Putamen (tissue), 1 donor: ENCODE measurements around the gene ANKMY1.
"Not testable (repeated sequence)": the region's sequence is repeated elsewhere in the genome, so short reads cannot be mapped to it uniquely, and the experiment has no call there.

Experiments
- DNase-seq: peaks from one replicate; pipeline ENCODE4 v3.0.0-alpha.2; 2016; ENCODE audit warnings: low spot score

ANKMY1 gene

DNA sequence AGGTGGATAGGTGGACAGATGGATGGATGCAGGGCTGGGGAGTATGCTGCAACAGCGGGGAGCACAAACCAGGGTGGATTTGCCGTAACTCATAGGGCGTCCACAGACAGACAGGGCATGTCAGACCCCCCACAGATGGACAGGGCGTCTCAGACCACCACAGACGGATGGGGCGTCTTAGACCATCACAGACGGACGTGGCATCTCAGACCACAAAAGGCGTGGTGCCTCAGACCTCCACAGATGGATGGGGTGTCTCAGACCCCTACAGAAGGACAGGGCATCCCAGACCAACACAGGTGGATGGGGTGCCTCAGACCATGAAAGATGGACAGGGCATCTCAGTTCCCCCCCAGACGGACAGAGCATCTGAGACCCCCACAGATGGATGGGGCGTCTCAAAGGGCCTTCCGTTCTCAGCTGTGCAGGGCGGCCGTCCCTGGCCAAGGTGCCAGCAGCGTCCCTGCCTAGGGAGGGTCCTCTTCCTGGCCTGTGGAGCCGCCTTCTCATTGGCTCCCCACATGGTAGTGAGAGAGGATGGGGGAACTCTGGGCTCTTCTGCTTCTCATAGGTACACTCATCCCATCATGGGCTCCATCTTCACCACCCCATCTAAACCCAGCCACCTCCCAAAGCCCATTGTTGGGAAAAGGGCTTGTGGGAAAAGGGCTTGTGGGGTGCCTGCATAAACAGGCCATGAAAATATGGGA is 2.1 kb downstream of the ANKMY1 start:
- no peak for DNase-seq

- DNase-seq = no peak
Measured at GRCh38 chr2:240554767-240555493, 2.9 kb downstream of the ANKMY1 start.

- no peak for DNase-seq
Measured at GRCh38 chr2:240553956-240554480, 3.8 kb downstream of the ANKMY1 start.

- no peak for DNase-seq
Measured at GRCh38 chr2:240551811-240552210, 6.0 kb downstream of the ANKMY1 start.

GRCh38 chr2:240551288-240551687 is 6.5 kb downstream of the ANKMY1 start:
- DNase-seq = no peak

GRCh38 chr2:240539906-240540305 is 17.9 kb downstream of the ANKMY1 start:
- no peak for DNase-seq

- not testable (repeated sequence) for DNase-seq
Measured at GRCh38 chr2:240539101-240539500, 18.7 kb downstream of the ANKMY1 start.

- DNase-seq = no peak
Measured at GRCh38 chr2:240538031-240538780, 19.6 kb downstream of the ANKMY1 start.

- DNase-seq = no peak
Measured at GRCh38 chr2:240532031-240532775, 25.6 kb downstream of the ANKMY1 start.

DNA sequence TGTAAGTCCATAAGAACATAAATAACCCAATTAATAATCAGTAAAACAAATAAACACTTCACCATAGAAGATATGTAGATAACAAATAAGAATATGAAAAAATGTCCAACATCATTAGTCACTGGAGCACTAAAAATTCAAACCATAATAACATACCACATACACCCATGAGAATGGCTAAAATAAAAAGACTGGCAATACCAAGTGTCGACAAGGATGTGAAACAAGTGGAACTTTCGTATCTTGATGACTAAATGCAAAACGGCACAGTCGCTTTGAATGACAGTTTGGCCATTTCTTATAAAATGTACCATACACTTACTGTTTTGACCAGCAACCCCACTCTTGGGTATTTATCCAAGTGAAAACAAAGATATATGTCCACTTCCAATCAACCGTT is 26.8 kb downstream of the ANKMY1 start:
- no peak for DNase-seq

DNA sequence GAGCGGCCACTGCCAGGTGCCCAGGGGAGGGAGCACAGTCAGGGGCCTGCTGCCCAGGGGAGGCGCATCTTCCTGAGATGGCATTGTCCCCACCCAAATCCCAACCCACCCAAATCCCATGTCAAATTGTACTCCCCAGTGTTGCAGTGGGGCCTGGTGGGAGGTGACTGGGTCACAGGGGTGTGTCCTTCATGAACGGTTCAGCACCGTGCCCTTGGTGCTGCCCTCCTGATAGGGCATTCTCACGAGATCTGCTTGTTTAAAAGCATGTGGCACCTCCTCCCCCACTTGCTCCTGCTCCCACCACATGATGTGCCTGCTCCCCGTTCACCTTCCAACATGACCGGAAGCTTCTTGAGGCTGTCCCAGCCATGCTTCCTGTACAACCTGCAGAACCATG is 27.6 kb downstream of the ANKMY1 start:
- DNase-seq = no peak

GRCh38 chr2:240529344-240529999 is 28.3 kb downstream of the ANKMY1 start:
- no peak for DNase-seq

DNA sequence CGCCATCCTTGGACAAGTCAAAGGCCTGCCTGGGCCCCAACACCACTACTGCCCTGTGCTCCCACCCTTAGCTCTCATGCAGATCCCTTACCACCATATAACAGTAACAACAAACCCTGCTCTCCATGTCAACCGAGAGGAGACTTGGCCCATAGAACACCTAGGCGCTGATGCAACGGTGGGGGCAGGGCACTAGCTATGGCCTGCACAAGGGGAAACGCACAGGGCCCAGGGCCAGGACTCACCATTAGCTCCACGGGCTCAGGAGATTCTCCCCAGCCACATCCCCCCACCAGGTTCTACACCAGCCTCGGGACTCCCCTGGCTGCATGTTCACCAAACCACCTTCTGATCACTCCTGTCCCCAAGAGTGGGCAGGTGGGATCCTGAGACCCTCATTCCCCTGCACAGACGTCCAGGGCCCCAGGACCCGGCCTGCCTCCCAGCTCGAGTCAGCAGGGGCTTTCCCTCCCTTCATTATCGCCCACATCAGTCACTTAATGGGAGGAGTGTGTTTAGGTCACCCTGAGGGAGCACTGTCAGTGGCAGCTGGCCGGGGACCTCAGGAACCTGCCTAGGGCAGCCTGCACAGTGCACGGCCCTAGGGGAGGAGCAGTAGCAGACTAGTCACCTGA is 29.3 kb downstream of the ANKMY1 start:
- no peak for DNase-seq

DNA sequence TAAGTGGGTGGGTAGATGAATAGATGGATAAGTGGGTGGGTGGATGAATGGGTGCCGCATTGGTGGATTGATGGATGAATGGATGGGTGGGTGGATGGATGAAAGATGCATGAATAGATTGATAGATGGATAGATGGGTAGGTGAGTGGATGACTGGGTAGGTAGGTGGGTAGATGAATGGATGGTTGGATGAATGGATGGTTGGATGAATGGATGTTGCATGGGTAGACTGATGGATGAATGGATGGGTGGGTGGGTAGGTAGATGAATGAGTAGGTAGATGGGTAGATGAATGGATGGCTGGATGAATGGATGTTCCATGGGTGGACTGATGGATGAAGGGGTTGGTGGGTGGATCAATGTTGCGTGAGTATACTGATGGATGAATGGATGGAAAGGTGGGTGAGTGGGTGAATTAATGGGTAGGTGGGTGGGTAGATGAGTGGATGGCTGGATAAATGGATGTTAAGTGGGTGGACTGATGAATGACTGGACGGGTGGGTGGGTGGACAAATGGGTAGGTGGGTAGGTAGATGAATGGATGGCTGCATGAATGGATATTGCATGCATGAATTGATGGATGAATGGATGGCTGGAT is 30.5 kb downstream of the ANKMY1 start:
- DNase-seq = no peak

GRCh38 chr2:240526521-240526920 is 31.3 kb downstream of the ANKMY1 start:
- DNase-seq = no peak

- DNase-seq = no peak
Measured at GRCh38 chr2:240525802-240526201, 32.0 kb downstream of the ANKMY1 start.

DNA sequence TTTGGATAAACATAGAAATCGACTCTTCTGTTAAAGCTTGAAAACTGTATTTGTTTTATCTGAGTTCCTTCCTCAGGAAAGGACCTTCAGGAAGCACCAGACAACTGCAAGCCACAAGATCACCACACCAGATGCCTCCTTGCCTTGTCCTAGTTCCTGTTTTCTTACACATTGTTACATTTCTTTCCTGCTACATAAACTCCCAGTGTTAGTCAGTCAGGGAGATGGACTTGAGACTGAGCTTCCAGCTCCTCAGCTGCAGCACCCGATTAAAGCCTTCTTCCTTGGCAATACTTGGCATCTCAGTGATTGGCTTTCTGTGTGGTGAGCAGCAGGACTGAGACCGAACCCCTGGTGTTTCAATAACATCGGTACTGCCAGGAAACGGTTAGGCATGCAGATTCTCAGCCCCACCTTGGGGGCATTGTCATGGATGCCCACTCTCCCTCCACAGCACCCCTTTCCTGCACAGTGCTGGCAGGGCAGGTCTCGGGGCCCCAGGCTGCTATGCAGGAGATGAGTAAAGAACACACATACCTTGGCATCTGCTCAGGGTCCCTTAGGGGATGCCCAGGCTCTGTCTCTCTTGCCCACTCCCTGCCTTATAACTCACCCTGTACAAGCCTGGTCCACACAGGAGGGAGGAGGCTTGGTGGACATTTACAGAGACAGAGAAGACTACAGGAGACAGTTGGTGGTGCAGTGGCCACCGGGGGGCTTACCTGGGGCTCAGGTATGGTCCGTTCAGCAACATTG is 32.6 kb downstream of the ANKMY1 start:
- no peak for DNase-seq

DNA sequence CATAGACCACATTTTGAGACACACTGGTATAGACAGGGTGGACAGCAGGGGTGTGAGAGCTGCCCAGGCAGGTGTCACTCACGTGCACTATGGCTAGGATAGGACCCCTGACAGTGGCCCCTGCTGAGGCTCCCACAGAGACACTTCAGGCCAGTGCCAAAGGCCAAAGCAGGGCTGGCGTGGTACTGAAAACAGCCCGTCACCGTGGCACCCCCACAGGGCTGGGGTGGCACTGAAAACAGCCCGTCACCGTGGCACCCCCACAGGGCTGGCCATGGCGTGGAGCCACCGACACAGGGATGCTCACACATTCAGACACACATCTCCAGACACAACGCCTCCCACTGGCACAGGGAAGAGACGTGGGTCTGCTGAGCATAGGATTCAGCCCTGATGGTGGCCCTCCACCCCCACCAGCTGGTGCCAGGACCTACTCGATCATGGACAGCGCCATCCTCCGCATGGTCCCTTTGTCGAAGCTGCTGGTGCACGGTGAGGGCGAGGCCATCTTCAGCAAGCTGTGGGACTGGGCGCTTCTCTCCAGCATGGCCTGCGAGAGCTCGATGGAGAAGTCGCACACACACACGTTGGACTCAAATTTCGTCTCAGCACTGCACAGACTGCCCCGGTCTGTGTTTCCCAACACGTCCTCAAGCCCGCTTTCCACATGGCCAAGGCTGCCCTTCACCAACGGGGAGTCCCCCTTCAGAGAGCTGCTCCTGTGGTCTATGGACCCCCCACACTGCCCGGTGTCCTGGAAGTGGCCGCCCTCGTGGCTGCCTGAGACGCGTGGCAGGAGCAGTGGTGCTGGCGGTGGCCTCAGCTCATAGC is 34.1 kb downstream of the ANKMY1 start:
- no peak for DNase-seq

DNA sequence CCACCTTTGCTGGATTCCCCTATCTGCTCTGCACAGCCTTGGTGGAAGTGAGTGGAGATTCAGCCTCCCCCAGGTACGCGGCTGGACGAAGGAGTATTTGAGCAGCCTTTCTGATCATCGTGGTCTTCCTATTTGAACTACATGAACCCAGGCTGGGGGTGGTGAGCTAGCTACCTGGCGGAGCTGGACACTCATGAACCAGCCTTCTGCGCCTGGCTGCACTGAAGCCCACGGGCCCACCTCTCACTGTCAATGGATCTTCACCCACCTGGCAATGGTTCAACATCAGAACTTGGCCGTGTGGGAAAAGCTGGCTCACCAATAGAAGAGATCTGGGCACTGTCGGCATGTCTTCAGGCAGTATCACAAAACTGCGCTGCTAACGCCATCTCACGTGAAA is 35.4 kb downstream of the ANKMY1 start:
- DNase-seq = no peak
